Peyer's patch (tissue), 4 donors: ENCODE results near the gene TTC1.

Source experiments
- CTCF ChIP-seq, 6 experiments: fragments of 450-650 bp in 4 of 6; fragments of 200-600 bp in 2 of 6; sonication (generic) in 1 of 6; IDR thresholded peaks; one replicate each; pipeline ENCODE4 v1.5.1; 2017 to 2019; ENCODE audit warnings: antibody characterized with exemption in 6 of 6, mild to moderate bottlenecking in 3 of 6, moderate library complexity in 1 of 6
- POLR2A ChIP-seq, 2 donors: fragments of 450-650 bp; IDR thresholded peaks; one replicate each; pipeline ENCODE4 v1.5.1; 2017; ENCODE audit warnings: antibody characterized with exemption in 2 of 2, mild to moderate bottlenecking in 2 of 2, moderate library complexity in 2 of 2

DNA sequence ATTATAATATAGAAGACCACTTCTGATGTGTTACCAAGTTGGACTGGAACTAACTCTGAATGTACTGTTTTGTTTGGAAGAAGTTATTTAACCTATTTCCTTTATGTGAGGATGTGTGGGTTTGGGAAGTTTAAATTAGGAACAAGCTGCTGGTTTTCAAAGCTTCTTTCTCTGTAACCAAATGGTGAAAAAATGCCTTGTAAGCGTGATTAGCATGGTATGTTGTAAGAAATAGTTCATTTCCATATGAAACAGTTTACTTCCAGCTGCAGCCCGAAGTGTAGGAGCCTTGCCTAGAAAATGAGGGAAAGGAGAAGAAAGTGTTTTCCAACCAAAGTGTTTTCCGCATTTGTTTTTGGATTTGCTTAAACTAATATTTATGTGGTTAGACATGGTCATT lies 36.0 kb downstream of the TTC1 start:
- TF ChIP-seq CTCF (IDR thresholded peaks at IDR 0.05) (no peak), POLR2A (IDR thresholded peaks at IDR 0.05) (no peak)
